ENCODE results near the gene RPTOR.

- TF ChIP-seq CTCF (IDR thresholded peaks at IDR 0.05) = no peak
- TF ChIP-seq POLR2AphosphoS5 (IDR thresholded peaks at IDR 0.05) = no peak
These were observed 469.0 kb downstream of the RPTOR start for GRCh38 chr17:81013642-81014041.
